Measurements from ENCODE around the gene HOXA1.

- TF ChIP-seq, protein P1, sequence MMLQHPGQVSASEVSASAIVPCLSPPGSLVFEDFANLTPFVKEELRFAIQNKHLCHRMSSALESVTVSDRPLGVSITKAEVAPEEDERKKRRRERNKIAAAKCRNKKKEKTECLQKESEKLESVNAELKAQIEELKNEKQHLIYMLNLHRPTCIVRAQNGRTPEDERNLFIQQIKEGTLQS (IDR thresholded peaks at IDR 0.05; ENCODE audit: insufficient read depth, low read depth, low read length) = no peak
- TF ChIP-seq CTCF (IDR thresholded peaks at IDR 0.05; ENCODE audit: control extremely low read depth in 1 of 3, insufficient read depth in 1 of 3, low read depth in 1 of 3, low read length in 3 of 3) (no peak), EP300 (IDR thresholded peaks at IDR 0.05; ENCODE audit: borderline replicate concordance in 1 of 2, low read depth in 2 of 2, low read length in 2 of 2) (no peak), GABPA (IDR thresholded peaks at IDR 0.05; ENCODE audit: borderline replicate concordance, insufficient read depth, low read length) (0 out of 2 replicates have a peak, but pooled peaks have one; percentile 10), MAFK (IDR thresholded peaks at IDR 0.05; ENCODE audit: low read depth, low read length) (no peak), YY1 (IDR thresholded peaks at IDR 0.05; ENCODE audit: low read depth, low read length) (no peak), RXRA (IDR thresholded peaks at IDR 0.05; ENCODE audit: insufficient read depth, low read depth, low read length) (no peak), RAD21 (IDR thresholded peaks at IDR 0.05 in 1 of 2, conservative IDR thresholded peaks at IDR 0.05 in 1 of 2; ENCODE audit: low read depth in 2 of 2, low read length in 2 of 2) (no peak), POLR2A (IDR thresholded peaks at IDR 0.05; ENCODE audit: control extremely low read depth in 1 of 2, low read depth in 2 of 2, low read length in 2 of 2) (no peak), CHD1 (IDR thresholded peaks at IDR 0.05; ENCODE audit: low read depth, low read length) (no peak), POLR2AphosphoS5 (IDR thresholded peaks at IDR 0.05; ENCODE audit: low read depth, low read length) (no peak), RBBP5 (IDR thresholded peaks at IDR 0.05; ENCODE audit: borderline replicate concordance, low read depth, low read length) (no peak)
Measured at GRCh38 chr7:27088002-27088922, 7.5 kb downstream of the HOXA1 start.
